K562 (cell line): ENCODE measurements around the gene RPS19. TPM values are rescaled to one million over a fixed set of nuclear protein-coding genes. Genes with fewer than 3 reads are reported as not detected.

Source experiments
- ATF3 ChIP-seq, 2 experiments: fragments of 450-650 bp in 1 of 2; sonication (generic) in 1 of 2; formaldehyde crosslinking in 1 of 2; IDR thresholded peaks in 1 of 2; conservative IDR thresholded peaks in 1 of 2; 2 replicates each; pipeline versions ENCODE4 v1.6.1 to v1.8.1; 2016 to 2023; ENCODE audit warnings: mild to moderate bottlenecking in 2 of 2, moderate library complexity in 2 of 2, inconsistent platforms in 1 of 2, missing genetic modification reagents in 1 of 2
- BMI1 ChIP-seq: fragments of 150-350 bp; IDR thresholded peaks from 2 replicates; pipeline ENCODE4 v1.6.1; 2014; ENCODE audit warnings: low read length
- DDX20 ChIP-seq: fragments of 450-650 bp; IDR thresholded peaks from 2 replicates; pipeline ENCODE4 v1.6.1; 2016; ENCODE audit warnings: missing genetic modification characterization, low read depth, mild to moderate bottlenecking, missing compliant biosample characterization, moderate library complexity
- ELF1 ChIP-seq: fragments of 200-800 bp; sonication (Bioruptor generic); IDR thresholded peaks from 2 replicates; pipeline ENCODE4 v1.6.1; 2016; ENCODE audit warnings: missing genetic modification characterization, missing compliant biosample characterization
- HEY1 ChIP-seq: fragments of 250-450 bp; sonication (Bioruptor Pico); IDR thresholded peaks from 2 replicates; pipeline ENCODE4 v1.5.0; 2020; ENCODE audit warnings: mild to moderate bottlenecking, moderate library complexity, borderline replicate concordance
- HMGN3 ChIP-seq: IDR thresholded peaks from 2 replicates; pipeline ENCODE4 v1.6.1; 2011; ENCODE audit warnings: borderline replicate concordance, low read depth, mild to moderate bottlenecking, mixed read lengths, low read length; ENCODE audit not compliant: insufficient read length; ENCODE audit errors: extremely low read depth
- HNRNPH1 ChIP-seq: fragments of 200-400 bp; formaldehyde crosslinking; optimal IDR thresholded peaks from 2 replicates; pipeline ENCODE3; 2017; ENCODE audit warnings: low read depth, mild to moderate bottlenecking, low read length, moderate library complexity
- KAT8 ChIP-seq: fragments of 450-650 bp; IDR thresholded peaks from 2 replicates; pipeline ENCODE4 v1.6.1; 2016; ENCODE audit warnings: low read depth, mild to moderate bottlenecking
- MTF1 ChIP-seq: fragments of 250-450 bp; sonication (Bioruptor Pico); IDR thresholded peaks from 2 replicates; pipeline ENCODE4 v1.9.0; 2021; ENCODE audit warnings: moderate library complexity, mild to moderate bottlenecking, inconsistent platforms, borderline replicate concordance
- RREB1 ChIP-seq: fragments of 250-450 bp; sonication (Bioruptor Pico); IDR thresholded peaks from 2 replicates; pipeline ENCODE4 v1.4.0; 2020
- SMARCE1 ChIP-seq: fragments of 450-650 bp; IDR thresholded peaks from 2 replicates; pipeline ENCODE4 v1.7.1; 2016; ENCODE audit warnings: mild to moderate bottlenecking
- SNRNP70 ChIP-seq: fragments of 200-400 bp; formaldehyde crosslinking; optimal IDR thresholded peaks from 2 replicates; pipeline ENCODE3; 2017; ENCODE audit warnings: low read depth, low read length
- TCF7L2 ChIP-seq: fragments of 150-350 bp; IDR thresholded peaks from 2 replicates; pipeline ENCODE4 v1.6.1; 2016; ENCODE audit warnings: low read depth, mild to moderate bottlenecking, low read length, moderate library complexity
- ZBTB11 ChIP-seq, 3 experiments: fragments of 200-800 bp in 1 of 3; fragments of 250-450 bp in 1 of 3; fragments of 450-650 bp in 1 of 3; sonication (Bioruptor Pico) in 1 of 3; sonication (Bioruptor generic) in 1 of 3; formaldehyde crosslinking in 1 of 3; IDR thresholded peaks; 2 replicates each; pipeline versions ENCODE4 v1.6.1 to v1.8.0; 2016 to 2022; ENCODE audit warnings: mild to moderate bottlenecking in 2 of 3, missing genetic modification characterization in 2 of 3, missing compliant biosample characterization in 1 of 3, moderate library complexity in 1 of 3
- ZNF217 ChIP-seq: sonication (generic); formaldehyde crosslinking; IDR thresholded peaks from 2 replicates; pipeline ENCODE4 v1.8.0; 2022; ENCODE audit warnings: mild to moderate bottlenecking, missing genetic modification reagents
- polyA plus RNA-seq, 8 experiments: library from polyadenylated mRNA; depleted of rRNA in 4 of 8; stranded (reverse) in 5 of 8; unstranded in 3 of 8; fragments of >200 nt; fragmentation: Nextera tagmentation in 2 of 8; fragmentation: Illumina TruSeq in 1 of 8; extraction: Ambion mirVana in 2 of 8; extraction: Trizol in 1 of 8; gene quantifications; 2 replicates each; pipeline versions ENCODE4 v1.2.1 to v1.2.3, GENCODE V29; 2011 to 2014; ENCODE audit warnings: inconsistent platforms in 1 of 8, missing spikeins in 1 of 8
- total RNA-seq, 7 experiments: library from RNA; depleted of rRNA in 6 of 7; stranded (reverse); fragments of >200 nt in 6 of 7; fragmentation: Illumina TruSeq in 2 of 7; extraction: Trizol in 2 of 7; gene quantifications; 2 replicates each; pipeline versions ENCODE4 v1.2.1 to v1.2.3, GENCODE V29; 2011 to 2021; ENCODE audit warnings: low replicate concordance in 1 of 7

The RPS19 gene
- total and polyA plus RNA-seq, 9 of the 15 experiments (the other 6 are each of a cell fraction or from before 2014, with no cell fraction given) = 1,964 to 3,408 (median 2,747) TPM

- TF ChIP-seq HEY1 (CRISPR knock-in tag) = no peak
- peak; percentile 62; the same call in 1 of the 2 replicates for TF ChIP-seq SMARCE1
- no peak for TF ChIP-seq HNRNPH1
- TF ChIP-seq ZNF217 = no peak
- 0 out of 2 replicates have a peak, but pooled peaks have one; percentile 7 for TF ChIP-seq TCF7L2
- TF ChIP-seq RREB1 (CRISPR knock-in tag) = no peak
- no peak; the same call in 1 of the 2 replicates for TF ChIP-seq KAT8
- TF ChIP-seq MTF1 (CRISPR knock-in tag) = no peak
- no peak for TF ChIP-seq SNRNP70
- TF ChIP-seq ATF3 (IDR thresholded peaks at IDR 0.05) = no peak; the same call in 1 of the 2 replicates
- no peak for TF ChIP-seq ATF3 (CRISPR knock-in tag; conservative IDR thresholded peaks at IDR 0.05)
- no peak for TF ChIP-seq DDX20
- TF ChIP-seq BMI1 = no peak
- TF ChIP-seq ELF1 (tag) = peak; percentile 100
- peak in 2 of 3 experiments; percentile 63 to 95; a peak in 4 of 6 replicates for TF ChIP-seq ZBTB11 (CRISPR knock-in tag; IDR thresholded peaks at IDR 0.05)
- peak; percentile 75 for TF ChIP-seq HMGN3
Observed at GRCh38 chr19:41859618-41860418, at the start of gene RPS19 (continued).
